K562 (cell line): ENCODE results near the gene PDGFD. TPM values are rescaled to one million over a fixed set of nuclear protein-coding genes. Genes with fewer than 3 reads are reported as not detected.

ENCODE experiments used
- ATAC-seq: fragments of 200-7000 bp; cut with Tn5 transposase; 3 replicates; pipeline ENCODE4 v1.9.1; 2020; ENCODE audit warnings: moderate library complexity
- BruUV-seq: library from RNA; stranded (reverse); fragments of 400-500 nt; replicated peaks from 2 replicates; lab custom pipeline; 2021; lab: Mats Ljungman, UMichigan
- CTCF ChIA-PET: fragments of 300-600 bp; formaldehyde crosslinking; extraction: SDS; loops from one replicate; lab custom pipeline; 2021; ENCODE audit warnings: low intra/inter-chr PET ratio; lab: Yijun Ruan, JAX
- POLR2A ChIA-PET: fragments of 300-600, 350-650 bp; sonication (Branson Sonifier 250); formaldehyde crosslinking; extraction: SDS; loops from one replicate; lab custom pipeline; 2021; ENCODE audit warnings: antibody characterized with exemption, inconsistent platforms; lab: Yijun Ruan, JAX
- DNase-seq, 4 experiments: peaks; one replicate each; pipeline versions ENCODE4 v3.0.0 to v3.0.0-alpha.2; 2011 to 2018; ENCODE audit warnings: low spot score in 3 of 4, mixed read lengths in 3 of 4; ENCODE audit errors: extremely low read depth in 1 of 4
- FAIRE-seq: peaks from 2 replicates; lab custom pipeline; 2011; peaks lifted over from hg19 to GRCh38; lab: Jason Lieb, UNC
- H2AFZ ChIP-seq: 2 replicates; pipeline ENCODE4 v1.6.0; 2011; ENCODE audit warnings: low read depth, low read length, control low read depth, inconsistent platforms
- H3K27ac ChIP-seq: fragments of 200-600 bp; 3 replicates; pipeline ENCODE4 v1.8.0; 2011; ENCODE audit warnings: low read depth, mild to moderate bottlenecking, control low read depth, inconsistent platforms, low read length, moderate library complexity, mixed read lengths; ENCODE audit errors: extremely low read depth
- H3K27me3 ChIP-seq, 2 experiments: fragments of 300-600 bp in 1 of 2; 2 replicates in 1 of 2; 3 replicates in 1 of 2; pipeline versions ENCODE4 v1.6.0 to v1.8.0; 2011; ENCODE audit warnings: inconsistent platforms in 2 of 2, low read length in 2 of 2, mild to moderate bottlenecking in 1 of 2, mixed read lengths in 1 of 2, moderate library complexity in 1 of 2; ENCODE audit not compliant: control insufficient read depth in 2 of 2, insufficient read depth in 2 of 2
- H3K36me3 ChIP-seq: fragments of 300-600 bp; 3 replicates; pipeline ENCODE4 v1.8.0; 2011; ENCODE audit warnings: mild to moderate bottlenecking, low read length, inconsistent platforms; ENCODE audit not compliant: control insufficient read depth, insufficient read depth
- H3K4me1 ChIP-seq, 2 experiments: fragments of 200-600 bp in 1 of 2; replicated peaks in 1 of 2; 2 replicates in 1 of 2; 3 replicates in 1 of 2; pipeline versions ENCODE4 v1.5.1 to v1.8.0; 2011; ENCODE audit warnings: inconsistent platforms in 2 of 2, low read length in 2 of 2, mild to moderate bottlenecking in 1 of 2, mixed read lengths in 1 of 2, moderate library complexity in 1 of 2; ENCODE audit not compliant: control insufficient read depth in 2 of 2, insufficient read depth in 2 of 2
- H3K4me2 ChIP-seq: 2 replicates; pipeline ENCODE4 v1.6.1; 2011; ENCODE audit warnings: low read length, control low read depth, inconsistent platforms, mixed read lengths; ENCODE audit not compliant: insufficient read depth
- H3K4me3 ChIP-seq: fragments of 200-600 bp; sonication (generic), shearing (Covaris generic); 2 replicates; pipeline ENCODE4 v1.5.1; 2016; ENCODE audit warnings: control low read depth, inconsistent platforms
- H3K79me2 ChIP-seq: fragments of 200-600 bp; 3 replicates; pipeline ENCODE4 v1.8.0; 2011; ENCODE audit warnings: low read length, inconsistent platforms; ENCODE audit not compliant: control insufficient read depth, insufficient read depth
- H3K9ac ChIP-seq, 2 experiments: 2 replicates each; pipeline versions ENCODE4 v1.6.0 to v1.6.1; 2011; ENCODE audit warnings: low read depth in 2 of 2, low read length in 2 of 2, control low read depth in 1 of 2, inconsistent platforms in 1 of 2, mild to moderate bottlenecking in 1 of 2, mixed read lengths in 1 of 2; ENCODE audit not compliant: insufficient read depth in 1 of 2
- H3K9me1 ChIP-seq: one replicate; pipeline ENCODE4 v1.6.0; 2011; ENCODE audit warnings: inconsistent platforms, mild to moderate bottlenecking, low read length, moderate library complexity; ENCODE audit not compliant: control insufficient read depth, insufficient read depth
- H3K9me3 ChIP-seq: replicated peaks from 2 replicates; pipeline ENCODE4 v1.5.1; 2011; ENCODE audit warnings: low read depth, low read length, inconsistent platforms; ENCODE audit not compliant: control insufficient read depth, insufficient read depth
- H4K20me1 ChIP-seq: replicated peaks from 2 replicates; pipeline ENCODE4 v1.6.1; 2011; ENCODE audit warnings: low read length, inconsistent platforms, mixed read lengths; ENCODE audit not compliant: control insufficient read depth, insufficient read depth
- E2F3 ChIP-seq: fragments of 250-450 bp; sonication (Bioruptor Pico); IDR thresholded peaks from 2 replicates; pipeline ENCODE4 v1.4.0; 2020; ENCODE audit warnings: mild to moderate bottlenecking
- IRF9 ChIP-seq: fragments of 450-650 bp; IDR thresholded peaks from 2 replicates; pipeline ENCODE4 v1.6.1; 2016; ENCODE audit warnings: missing biosample characterization, missing genetic modification characterization
- MAFK ChIP-seq: IDR thresholded peaks from 2 replicates; pipeline ENCODE4 v1.6.1; 2011; ENCODE audit warnings: low read length, improper control_type of control experiment
- MCM7 ChIP-seq, 2 experiments: fragments of 450-650 bp; IDR thresholded peaks; 2 replicates each; pipeline ENCODE4 v1.6.1; 2016 to 2018
- MYNN ChIP-seq, 2 experiments: sonication (generic); formaldehyde crosslinking in 1 of 2; IDR thresholded peaks; 2 replicates each; pipeline versions ENCODE4 v1.5.0 to v1.6.1; 2016 to 2020; ENCODE audit warnings: antibody characterized with exemption in 1 of 2, missing genetic modification reagents in 1 of 2
- PYGO2 ChIP-seq: fragments of 450-650 bp; IDR thresholded peaks from 2 replicates; pipeline ENCODE4 v1.6.1; 2016; ENCODE audit warnings: mild to moderate bottlenecking, missing genetic modification characterization, moderate library complexity, missing compliant biosample characterization
- RFX7 ChIP-seq: fragments of 250-450 bp; sonication (Bioruptor Pico); IDR thresholded peaks from 2 replicates; pipeline ENCODE4 v1.5.1; 2021; ENCODE audit warnings: mild to moderate bottlenecking
- SAFB2 ChIP-seq: fragments of 200-400 bp; formaldehyde crosslinking; IDR thresholded peaks from 2 replicates; pipeline ENCODE4 v1.6.1; 2018; ENCODE audit warnings: borderline replicate concordance, low read length, low read depth, moderate library complexity; ENCODE audit not compliant: severe bottlenecking
- SNIP1 ChIP-seq: fragments of 450-650 bp; IDR thresholded peaks from 2 replicates; pipeline ENCODE4 v1.7.1; 2017; ENCODE audit warnings: low read depth, mild to moderate bottlenecking
- STAT5A ChIP-seq: IDR thresholded peaks from 2 replicates; pipeline ENCODE4 v1.6.1; 2012; ENCODE audit warnings: low read length, inconsistent platforms, borderline replicate concordance
- TCF7 ChIP-seq: sonication (generic); IDR thresholded peaks from 2 replicates; pipeline ENCODE4 v1.6.1; 2016; ENCODE audit warnings: antibody characterized with exemption, borderline replicate concordance
- TFAM ChIP-seq: fragments of 250-450 bp; sonication (Bioruptor Pico); conservative IDR thresholded peaks from 2 replicates; pipeline ENCODE4 v1.5.0; 2021; ENCODE audit warnings: mild to moderate bottlenecking, moderate library complexity
- XRCC5 ChIP-seq: fragments of 200-400 bp; formaldehyde crosslinking; IDR thresholded peaks from 2 replicates; pipeline ENCODE4 v1.6.1; 2017; ENCODE audit warnings: low read depth, mild to moderate bottlenecking, low read length
- ZNF175 ChIP-seq: fragments of 200-800 bp; sonication (Bioruptor generic); IDR thresholded peaks from 2 replicates; pipeline ENCODE4 v1.6.1; 2016; ENCODE audit warnings: low read depth, mild to moderate bottlenecking, missing genetic modification characterization, missing compliant biosample characterization
- ZNF695 ChIP-seq: fragments of 450-650 bp; formaldehyde crosslinking; IDR thresholded peaks from 2 replicates; pipeline ENCODE4 v1.4.0; 2020; ENCODE audit warnings: mild to moderate bottlenecking, moderate library complexity
- WGBS: fragments of 100-300 bp; shearing (Covaris generic); methylation state at CpG from one replicate; pipeline ENCODE4 v1.1.6; 2016; ENCODE audit warnings: low coverage, mixed read lengths; ENCODE audit not compliant: insufficient coverage; ENCODE audit errors: missing lambda C conversion rate; 5-methylcytosine and 5-hydroxymethylcytosine counted together
- in situ Hi-C: fragments of 300-500 bp; cut with MboI; formaldehyde crosslinking; loops from 4 replicates; pipeline ENCODE4 v1.15.0; 2018; ENCODE audit warnings: inconsistent platforms, mixed read lengths
- intact Hi-C: fragments of 100-400 bp; cut with micrococcal nuclease; formaldehyde crosslinking; loops from 2 replicates; pipeline ENCODE4 v1.14.2; 2022
- polyA plus RNA-seq, 8 experiments: library from polyadenylated mRNA; depleted of rRNA in 4 of 8; stranded (reverse) in 5 of 8; unstranded in 3 of 8; fragments of >200 nt; fragmentation: Nextera tagmentation in 2 of 8; fragmentation: Illumina TruSeq in 1 of 8; extraction: Ambion mirVana in 2 of 8; extraction: Trizol in 1 of 8; gene quantifications; 2 replicates each; pipeline versions ENCODE4 v1.2.1 to v1.2.3, GENCODE V29; 2011 to 2014; ENCODE audit warnings: inconsistent platforms in 1 of 8, missing spikeins in 1 of 8
- total RNA-seq, 7 experiments: library from RNA; depleted of rRNA in 6 of 7; stranded (reverse); fragments of >200 nt in 6 of 7; fragmentation: Illumina TruSeq in 2 of 7; extraction: Trizol in 2 of 7; gene quantifications; 2 replicates each; pipeline versions ENCODE4 v1.2.1 to v1.2.3, GENCODE V29; 2011 to 2021; ENCODE audit warnings: low replicate concordance in 1 of 7
- TF ChIP-seq, protein P1 (sequence below): fragments of 450-650 bp; IDR thresholded peaks from 2 replicates; pipeline ENCODE4 v1.6.1; 2016; ENCODE audit warnings: mild to moderate bottlenecking

The PDGFD gene
- total and polyA plus RNA-seq, 9 of the 15 experiments (the other 6 are each of a cell fraction or from before 2014, with no cell fraction given), result 0.11 TPM; not detected in 8

- TF ChIP-seq MYNN (IDR thresholded peaks at IDR 0.05), result no peak
- TF ChIP-seq MYNN (CRISPR knock-in tag; IDR thresholded peaks at IDR 0.05), result no peak
- no peak for TF ChIP-seq PYGO2
- no peak for TF ChIP-seq XRCC5
- TF ChIP-seq, all 486 proteins: peak for 0
These were observed 265.2 kb downstream of the PDGFD start (continued) for GRCh38 chr11:103898577-103899336.

GRCh38 chr11:103898065-103898464, 265.9 kb downstream of the PDGFD start:
- Histone ChIP-seq H3K27ac (no peak overlapping the region), H3K27me3 (no peaks in the 10 kb centered on the region), H2AFZ (no peak overlapping the region), H3K4me1 (no peaks in the 10 kb centered on the region), H3K9ac (no peak overlapping the region), H3K36me3 (no peaks in the 10 kb centered on the region), H3K4me2 (no peak overlapping the region), H3K79me2 (no peaks in the 10 kb centered on the region), H3K9me3 (no peaks in the 10 kb centered on the region), H3K9me1 (no peaks in the 10 kb centered on the region), H3K4me3 (no peak overlapping the region), H4K20me1 (no peaks in the 10 kb centered on the region)
- TF ChIP-seq SAFB2 (no peak), TFAM (CRISPR knock-in tag) (no peak), STAT5A (no peak), ZNF175 (CRISPR knock-in tag) (no peak), E2F3 (no peak), ZNF695 (CRISPR knock-in tag) (no peak), TCF7 (no peak), SNIP1 (no peak), RFX7 (CRISPR knock-in tag) (no peak), MAFK (no peak), IRF9 (tag) (no peak), MCM7 (IDR thresholded peaks at IDR 0.05) (no peak)
- TF ChIP-seq, protein P1, sequence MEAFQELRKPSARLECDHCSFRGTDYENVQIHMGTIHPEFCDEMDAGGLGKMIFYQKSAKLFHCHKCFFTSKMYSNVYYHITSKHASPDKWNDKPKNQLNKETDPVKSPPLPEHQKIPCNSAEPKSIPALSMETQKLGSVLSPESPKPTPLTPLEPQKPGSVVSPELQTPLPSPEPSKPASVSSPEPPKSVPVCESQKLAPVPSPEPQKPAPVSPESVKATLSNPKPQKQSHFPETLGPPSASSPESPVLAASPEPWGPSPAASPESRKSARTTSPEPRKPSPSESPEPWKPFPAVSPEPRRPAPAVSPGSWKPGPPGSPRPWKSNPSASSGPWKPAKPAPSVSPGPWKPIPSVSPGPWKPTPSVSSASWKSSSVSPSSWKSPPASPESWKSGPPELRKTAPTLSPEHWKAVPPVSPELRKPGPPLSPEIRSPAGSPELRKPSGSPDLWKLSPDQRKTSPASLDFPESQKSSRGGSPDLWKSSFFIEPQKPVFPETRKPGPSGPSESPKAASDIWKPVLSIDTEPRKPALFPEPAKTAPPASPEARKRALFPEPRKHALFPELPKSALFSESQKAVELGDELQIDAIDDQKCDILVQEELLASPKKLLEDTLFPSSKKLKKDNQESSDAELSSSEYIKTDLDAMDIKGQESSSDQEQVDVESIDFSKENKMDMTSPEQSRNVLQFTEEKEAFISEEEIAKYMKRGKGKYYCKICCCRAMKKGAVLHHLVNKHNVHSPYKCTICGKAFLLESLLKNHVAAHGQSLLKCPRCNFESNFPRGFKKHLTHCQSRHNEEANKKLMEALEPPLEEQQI, result no peak
- FAIRE-seq (no peak), ATAC-seq (no peak), DNase-seq (no peak)
- POLR2A ChIA-PET, result no interaction called here
- CTCF ChIA-PET, result no interaction called here
- in situ Hi-C loops, result no loop called here
- intact Hi-C loops, result no loop called here
- WGBS, result 0% methylated on average over 1 of the region's 1 CpG
- no TSS peak for BruUV-seq
